ENCODE data around the gene KIF1B. TPM values are rescaled to one million over a fixed set of nuclear protein-coding genes. Genes with fewer than 3 reads are reported as not detected.

KIF1B gene
- total RNA-seq, 4 donors from 2014 or later = 55.2 to 88.1 (median 67.0) TPM

DNA sequence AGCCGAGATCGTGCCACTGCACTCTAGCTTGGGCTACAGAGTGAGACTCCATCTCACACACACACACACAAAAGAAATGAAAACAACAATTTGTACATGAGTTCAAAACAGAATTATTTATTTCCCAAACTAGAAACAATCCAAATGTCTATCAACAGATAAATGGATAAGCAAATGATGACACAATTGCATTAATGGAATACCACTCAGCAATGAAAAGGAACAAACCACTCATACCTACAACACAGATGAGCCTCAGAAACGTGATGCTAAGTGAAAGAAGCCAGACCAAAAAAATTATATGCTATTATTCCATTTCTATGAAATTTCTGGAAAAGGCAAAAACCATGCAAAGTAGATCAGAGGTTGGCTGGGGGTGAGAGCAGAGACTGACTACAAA is 186.5 kb downstream of the KIF1B start:
- no peaks in the 10 kb centered on the region for H3K27me3 ChIP-seq
- H3K4me1 ChIP-seq = peaks cover 0 to 14% (median 4%) of the 10 kb centered on the region in 4 donors
- H3K36me3 ChIP-seq = no peaks in the 10 kb centered on the region
- TF ChIP-seq, protein P1, sequence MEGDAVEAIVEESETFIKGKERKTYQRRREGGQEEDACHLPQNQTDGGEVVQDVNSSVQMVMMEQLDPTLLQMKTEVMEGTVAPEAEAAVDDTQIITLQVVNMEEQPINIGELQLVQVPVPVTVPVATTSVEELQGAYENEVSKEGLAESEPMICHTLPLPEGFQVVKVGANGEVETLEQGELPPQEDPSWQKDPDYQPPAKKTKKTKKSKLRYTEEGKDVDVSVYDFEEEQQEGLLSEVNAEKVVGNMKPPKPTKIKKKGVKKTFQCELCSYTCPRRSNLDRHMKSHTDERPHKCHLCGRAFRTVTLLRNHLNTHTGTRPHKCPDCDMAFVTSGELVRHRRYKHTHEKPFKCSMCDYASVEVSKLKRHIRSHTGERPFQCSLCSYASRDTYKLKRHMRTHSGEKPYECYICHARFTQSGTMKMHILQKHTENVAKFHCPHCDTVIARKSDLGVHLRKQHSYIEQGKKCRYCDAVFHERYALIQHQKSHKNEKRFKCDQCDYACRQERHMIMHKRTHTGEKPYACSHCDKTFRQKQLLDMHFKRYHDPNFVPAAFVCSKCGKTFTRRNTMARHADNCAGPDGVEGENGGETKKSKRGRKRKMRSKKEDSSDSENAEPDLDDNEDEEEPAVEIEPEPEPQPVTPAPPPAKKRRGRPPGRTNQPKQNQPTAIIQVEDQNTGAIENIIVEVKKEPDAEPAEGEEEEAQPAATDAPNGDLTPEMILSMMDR (IDR thresholded peaks at IDR 0.05) = no peak
- no peak for TF ChIP-seq POLR2A (IDR thresholded peaks at IDR 0.05)
- H3K27ac ChIP-seq = no peak overlapping the region
- no peak overlapping the region for H3K4me3 ChIP-seq
- H3K9me3 ChIP-seq = no peaks in the 10 kb centered on the region
- no peak for DNase-seq

DNA sequence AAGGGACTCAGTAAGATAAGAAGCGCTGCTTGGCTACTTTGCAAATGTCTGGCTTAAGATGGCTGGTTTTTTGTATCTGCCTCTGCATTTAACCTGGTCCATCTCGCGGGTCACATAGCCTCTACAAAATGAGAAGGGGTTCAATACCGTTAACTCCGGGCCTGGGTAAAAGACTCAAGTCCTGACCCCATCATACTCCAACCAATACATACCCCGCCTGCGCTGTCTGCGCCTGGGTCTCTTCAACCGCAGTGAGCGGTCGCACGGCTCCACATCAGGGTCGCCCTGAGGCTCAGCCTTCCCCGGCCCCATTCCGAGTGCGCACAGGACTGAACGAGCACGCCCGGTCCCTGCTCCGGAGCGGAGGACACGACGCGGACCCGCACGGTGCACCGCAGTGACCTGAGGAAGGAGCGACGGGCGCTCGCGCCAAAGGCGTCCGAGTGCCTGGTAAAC is 187.9 kb downstream of the KIF1B start:
- peaks cover 0 to 14% (median 4%) of the 10 kb centered on the region in 4 donors for H3K4me1 ChIP-seq
- no peaks in the 10 kb centered on the region for H3K9me3 ChIP-seq
- H3K27me3 ChIP-seq = no peaks in the 10 kb centered on the region
- H3K4me3 ChIP-seq = peak overlapping the region; percentile 87 to 100 (median 94)
- peak overlapping the region; percentile 91 to 98 (median 96) for H3K27ac ChIP-seq
- TF ChIP-seq, protein P1 (IDR thresholded peaks at IDR 0.05) = no peak
- no peak for TF ChIP-seq POLR2A (IDR thresholded peaks at IDR 0.05)
- H3K36me3 ChIP-seq = peaks cover 0 to 10% (median 0%) of the 10 kb centered on the region in 3 donors
- no peak for DNase-seq

DNA sequence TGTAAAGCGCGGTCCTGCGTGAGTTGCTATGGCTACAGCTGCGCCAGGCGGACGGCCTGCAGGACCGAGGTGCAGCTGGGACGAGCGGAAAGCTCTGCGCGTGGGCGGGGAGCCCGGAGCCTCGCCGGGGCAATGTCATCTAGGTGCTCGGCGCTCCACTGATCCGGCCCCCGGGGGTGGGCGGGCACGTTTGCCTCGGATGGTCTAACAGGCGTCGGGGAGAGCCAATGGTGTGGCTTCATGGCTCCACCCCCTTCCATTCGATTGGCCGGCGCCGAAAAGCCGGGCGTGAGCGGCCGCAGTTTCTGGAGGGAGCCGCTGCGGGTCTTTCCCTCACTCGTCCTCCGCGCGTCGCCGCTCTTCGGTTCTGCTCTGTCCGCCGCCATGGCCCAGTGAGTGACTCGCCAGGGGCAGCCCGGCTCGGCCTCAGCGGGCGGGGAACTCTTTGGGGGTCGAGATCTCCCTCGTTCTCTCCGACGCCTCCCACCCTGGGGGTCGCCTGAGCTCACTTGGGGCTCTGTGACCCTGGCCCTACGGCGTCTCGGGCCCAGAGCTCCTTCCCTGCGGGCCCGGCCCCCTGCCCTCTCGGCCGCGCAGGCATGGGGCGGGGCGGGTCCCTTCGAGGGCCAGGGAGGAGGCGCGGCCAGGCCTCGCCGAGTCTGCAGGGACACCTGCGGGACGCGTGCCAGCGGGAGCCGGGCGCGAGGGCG is 188.5 kb downstream of the KIF1B start, which contains the start of gene PGD:
TSS of gene PGD (plus strand) at position 331 of the 710 bp plus-strand sequence. CDS start at position 385, 54 bp downstream.
- Histone ChIP-seq H3K9me3 (no peaks in the 10 kb centered on the region), H3K4me3 (peak within 1 kb of the TSS; percentile 87 to 100 (median 94)), H3K27me3 (no peaks in the 10 kb centered on the region), H3K4me1 (peaks cover 0 to 14% (median 4%) of the 10 kb centered on the region in 4 donors), H3K36me3 (peaks cover 0 to 15% (median 0%) of the 10 kb centered on the region in 3 donors), H3K27ac (peak within 1 kb of the TSS; percentile 91 to 98 (median 96))
- DNase-seq = peak; percentile 98 to 99 (median 99)
- TF ChIP-seq POLR2A (IDR thresholded peaks at IDR 0.05) = peak; percentile 74 to 81
- TF ChIP-seq, protein P1 (IDR thresholded peaks at IDR 0.05) = peak in 1 of 6 experiments; percentile 8

DNA sequence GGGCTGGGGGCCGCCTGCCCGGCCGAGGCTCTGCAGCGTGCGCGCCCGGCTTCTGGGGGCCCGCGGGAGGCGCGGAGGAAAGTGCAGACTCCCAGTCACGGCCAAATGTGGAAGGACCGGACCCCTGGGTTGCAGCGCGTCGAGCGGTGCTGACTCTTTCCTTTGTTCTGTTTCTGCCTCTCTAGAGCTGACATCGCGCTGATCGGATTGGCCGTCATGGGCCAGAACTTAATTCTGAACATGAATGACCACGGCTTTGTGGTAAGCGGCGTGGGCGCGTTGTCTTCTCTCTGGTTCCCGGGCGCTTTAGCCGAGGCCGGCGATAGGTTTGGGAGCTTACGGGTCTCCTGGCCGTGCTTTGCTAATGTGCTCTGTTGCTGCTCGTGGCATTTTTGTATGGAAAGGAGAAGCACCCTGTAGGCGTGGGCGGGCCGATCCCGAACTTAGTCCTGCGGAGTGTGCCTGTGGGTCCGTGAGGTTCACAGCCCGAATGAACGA is 189.1 kb downstream of the KIF1B start:
- H3K4me1 ChIP-seq = peaks cover 0 to 14% (median 4%) of the 10 kb centered on the region in 4 donors
- no peaks in the 10 kb centered on the region for H3K9me3 ChIP-seq
- peaks cover 0 to 21% (median 0%) of the 10 kb centered on the region in 3 donors for H3K36me3 ChIP-seq
- H3K4me3 ChIP-seq = peak overlapping the region; percentile 87 to 100 (median 94)
- no peak for DNase-seq
- no peaks in the 10 kb centered on the region for H3K27me3 ChIP-seq
- TF ChIP-seq, protein P1 (IDR thresholded peaks at IDR 0.05) = no peak
- TF ChIP-seq POLR2A (IDR thresholded peaks at IDR 0.05) = no peak
- H3K27ac ChIP-seq = peak overlapping the region; percentile 91 to 98 (median 96)

DNA sequence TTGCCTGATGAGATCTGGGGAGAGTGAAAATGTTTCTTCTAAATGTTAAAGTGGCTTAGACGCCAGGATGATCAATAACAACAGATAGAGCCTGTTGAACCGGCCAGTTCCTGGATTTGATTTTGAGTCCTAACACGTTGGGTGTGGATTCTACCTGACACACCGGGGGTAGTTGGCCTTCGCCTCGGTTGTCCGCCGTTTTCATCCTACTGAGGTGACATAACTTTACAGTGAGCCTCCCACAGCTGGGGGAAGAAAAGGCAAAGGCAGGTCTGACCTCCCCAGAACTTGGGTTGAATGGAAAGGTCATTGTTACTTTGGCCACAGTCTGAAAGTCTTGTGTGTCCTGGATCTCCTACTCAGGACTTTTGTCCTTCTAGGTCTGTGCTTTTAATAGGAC is 189.6 kb downstream of the KIF1B start:
- Histone ChIP-seq H3K36me3 (peaks cover 0 to 27% (median 0%) of the 10 kb centered on the region in 3 donors), H3K27ac (peak overlapping the region in 2 of 4 donors; percentile 91 to 98), H3K4me3 (peak overlapping the region; percentile 87 to 100 (median 94)), H3K27me3 (no peaks in the 10 kb centered on the region), H3K4me1 (peaks cover 0 to 14% (median 4%) of the 10 kb centered on the region in 4 donors), H3K9me3 (no peaks in the 10 kb centered on the region)
- no peak for DNase-seq
- no peak for TF ChIP-seq POLR2A (IDR thresholded peaks at IDR 0.05)
- TF ChIP-seq, protein P1 (IDR thresholded peaks at IDR 0.05) = no peak

Measured in Peyer's patch (tissue), 4 donors.